ENCODE data around the gene PTPRE.

Gene PTPRE

DNA sequence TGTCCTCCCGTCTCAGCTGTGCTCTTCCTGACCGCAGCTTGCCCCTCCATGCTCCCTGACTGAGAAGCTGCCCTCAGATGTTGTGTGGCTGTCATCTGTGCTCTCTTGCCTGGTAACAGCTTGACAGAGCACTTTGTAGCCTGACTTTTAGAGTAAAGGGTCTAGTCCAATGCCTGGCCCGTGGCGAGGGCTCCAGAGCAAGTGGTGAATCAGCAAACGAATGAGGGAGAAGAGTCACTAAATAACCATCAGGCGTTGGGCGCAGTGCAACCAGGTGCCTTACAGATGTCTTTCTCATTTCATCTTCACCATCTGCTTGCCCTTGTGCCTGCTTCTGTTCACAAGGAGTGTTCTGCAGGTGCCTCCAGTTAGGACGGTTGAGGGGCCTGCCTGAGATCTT, 173.7 kb downstream of the PTPRE start:
- no peak for DNase-seq (ENCODE audit: low read depth)
- H3K4me3 ChIP-seq (ENCODE audit: low read depth, low read length): no peak overlapping the region
- TF ChIP-seq, protein P1, sequence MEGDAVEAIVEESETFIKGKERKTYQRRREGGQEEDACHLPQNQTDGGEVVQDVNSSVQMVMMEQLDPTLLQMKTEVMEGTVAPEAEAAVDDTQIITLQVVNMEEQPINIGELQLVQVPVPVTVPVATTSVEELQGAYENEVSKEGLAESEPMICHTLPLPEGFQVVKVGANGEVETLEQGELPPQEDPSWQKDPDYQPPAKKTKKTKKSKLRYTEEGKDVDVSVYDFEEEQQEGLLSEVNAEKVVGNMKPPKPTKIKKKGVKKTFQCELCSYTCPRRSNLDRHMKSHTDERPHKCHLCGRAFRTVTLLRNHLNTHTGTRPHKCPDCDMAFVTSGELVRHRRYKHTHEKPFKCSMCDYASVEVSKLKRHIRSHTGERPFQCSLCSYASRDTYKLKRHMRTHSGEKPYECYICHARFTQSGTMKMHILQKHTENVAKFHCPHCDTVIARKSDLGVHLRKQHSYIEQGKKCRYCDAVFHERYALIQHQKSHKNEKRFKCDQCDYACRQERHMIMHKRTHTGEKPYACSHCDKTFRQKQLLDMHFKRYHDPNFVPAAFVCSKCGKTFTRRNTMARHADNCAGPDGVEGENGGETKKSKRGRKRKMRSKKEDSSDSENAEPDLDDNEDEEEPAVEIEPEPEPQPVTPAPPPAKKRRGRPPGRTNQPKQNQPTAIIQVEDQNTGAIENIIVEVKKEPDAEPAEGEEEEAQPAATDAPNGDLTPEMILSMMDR (IDR thresholded peaks at IDR 0.05; ENCODE audit: low read depth, low read length, missing control alignments): no peak

DNA sequence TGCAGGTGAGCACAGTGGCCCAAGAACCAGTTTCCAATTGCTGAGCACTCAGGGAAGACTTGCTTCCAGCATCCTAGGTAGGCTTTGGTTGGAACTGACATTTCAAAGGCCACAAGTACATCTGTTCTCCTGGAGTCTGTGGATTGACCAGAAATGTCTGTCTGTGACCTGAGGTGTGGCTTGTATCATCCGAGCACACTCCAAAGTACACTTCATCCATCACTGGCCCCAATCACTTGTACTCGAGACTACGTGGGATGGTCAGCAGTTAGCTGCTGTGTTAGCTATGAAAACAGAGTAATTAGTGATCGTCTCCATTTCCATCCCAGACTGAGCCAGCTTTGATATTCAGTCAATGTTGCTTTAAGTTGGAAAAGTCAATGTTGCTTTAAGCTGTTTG, 174.3 kb downstream of the PTPRE start:
- DNase-seq (ENCODE audit: low read depth): no peak

DNA sequence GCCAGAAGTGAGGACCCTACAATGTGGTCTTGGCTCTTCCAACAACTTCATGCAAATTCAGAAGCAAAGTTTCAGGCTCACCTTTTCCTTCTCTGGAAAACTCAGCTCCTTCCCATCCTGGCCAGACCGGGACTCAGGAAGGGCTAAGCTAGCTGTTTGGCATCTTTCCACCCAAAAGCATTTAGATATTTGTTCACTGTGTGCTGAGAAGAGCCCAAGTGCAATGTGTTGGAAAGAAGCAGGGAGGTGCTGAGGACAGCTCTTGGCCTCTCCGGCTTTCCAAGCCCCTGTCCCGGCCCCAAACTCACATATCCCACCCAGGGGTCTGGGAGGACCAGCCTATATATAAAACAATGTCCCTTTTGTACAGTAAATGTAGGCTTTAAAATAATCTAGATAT, 174.8 kb downstream of the PTPRE start:
- DNase-seq (ENCODE audit: low read depth): no peak
- TF ChIP-seq, protein P1 (IDR thresholded peaks at IDR 0.05; ENCODE audit: low read depth, low read length, missing control alignments): no peak
- no peak overlapping the region for H3K4me3 ChIP-seq (ENCODE audit: low read depth, low read length)

More for the DNA sequence above, 174.3 kb downstream of the PTPRE start:
- TF ChIP-seq, protein P1 (IDR thresholded peaks at IDR 0.05; ENCODE audit: low read depth, low read length, missing control alignments): no peak
- no peak overlapping the region for H3K4me3 ChIP-seq (ENCODE audit: low read depth, low read length)

GRCh38 chr10:128083191-128083895, 176.4 kb downstream of the PTPRE start:
- H3K4me3 ChIP-seq (ENCODE audit: low read depth, low read length): no peak overlapping the region
- TF ChIP-seq, protein P1 (IDR thresholded peaks at IDR 0.05; ENCODE audit: low read depth, low read length, missing control alignments): no peak
- DNase-seq (ENCODE audit: low read depth): no peak

- no peak overlapping the region for H3K4me3 ChIP-seq (ENCODE audit: low read depth, low read length)
- no peak for DNase-seq (ENCODE audit: low read depth)
- TF ChIP-seq, protein P1 (IDR thresholded peaks at IDR 0.05; ENCODE audit: low read depth, low read length, missing control alignments): no peak
Observed at GRCh38 chr10:128084364-128084763, 177.5 kb downstream of the PTPRE start.

GRCh38 chr10:128084991-128085390, 178.1 kb downstream of the PTPRE start:
- TF ChIP-seq, protein P1 (IDR thresholded peaks at IDR 0.05; ENCODE audit: low read depth, low read length, missing control alignments): no peak
- DNase-seq (ENCODE audit: low read depth): no peak
- no peak overlapping the region for H3K4me3 ChIP-seq (ENCODE audit: low read depth, low read length)

Measured in GM12864 (cell line).